ENCODE measurements around the gene MAN1A1. TPM values are rescaled to one million over a fixed set of nuclear protein-coding genes. Genes with fewer than 3 reads are reported as not detected.

The MAN1A1 gene
- total RNA-seq: 18.8 and 60.5 TPM in 2 replicates

GRCh38 chr6:119349361-119350201 lies at the start of gene MAN1A1:
Gene MAN1A1 (minus strand): TSS chr6:119349761. CDS start chr6:119349065, 696 bp downstream.

Measured in bladder microvascular endothelial cell (primary cell).